ENCODE measurements around the gene KAZN.

KAZN gene

DNA sequence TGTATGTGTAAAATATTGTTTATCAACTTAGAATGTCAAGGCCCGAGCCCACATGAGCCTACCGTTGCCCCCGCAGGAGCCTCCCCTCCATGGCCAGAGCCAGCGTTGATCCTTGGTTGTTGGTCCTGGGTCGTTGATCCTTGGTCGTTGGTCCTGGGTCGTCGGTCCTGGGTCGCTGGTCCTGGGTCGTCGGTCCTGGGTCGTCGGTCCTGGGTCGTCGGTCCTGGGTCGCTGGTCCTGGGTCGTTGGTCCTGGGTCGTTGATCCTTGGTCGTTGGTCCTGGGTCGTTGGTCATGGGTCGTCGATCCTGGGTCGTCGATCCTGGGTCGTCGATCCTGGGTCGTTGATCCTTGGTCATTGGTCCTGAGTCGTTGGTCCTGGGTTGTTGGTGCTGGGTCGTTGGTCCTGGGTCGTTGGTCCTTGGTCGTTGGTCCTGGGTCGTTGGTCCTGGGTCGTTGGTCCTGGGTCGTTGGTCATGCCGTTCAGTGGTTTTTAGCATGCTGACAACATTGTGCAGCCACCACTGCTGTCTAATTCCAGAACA, 450.0 kb downstream of the KAZN start:
- no peak for DNase-seq

DNA sequence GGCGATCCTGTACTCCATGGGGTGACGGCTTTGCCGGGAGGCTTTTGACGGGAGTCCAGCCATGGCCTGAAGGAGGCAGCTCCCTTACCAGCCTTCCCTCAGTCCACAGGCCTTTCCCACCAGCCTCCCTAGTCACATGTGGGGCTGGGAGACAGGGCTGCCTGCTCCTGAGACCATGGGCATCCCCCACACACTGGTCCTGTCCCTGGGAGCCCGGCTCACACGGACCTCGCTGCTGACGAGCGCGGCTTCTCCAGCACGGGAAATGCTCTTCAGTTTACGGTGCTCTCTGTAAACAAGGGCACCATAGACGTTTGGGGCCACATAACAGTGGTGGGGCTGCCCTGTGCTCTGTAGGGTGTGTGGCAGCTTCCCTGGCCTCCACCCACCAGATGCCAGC, 450.6 kb downstream of the KAZN start:
- DNase-seq, result no peak

DNA sequence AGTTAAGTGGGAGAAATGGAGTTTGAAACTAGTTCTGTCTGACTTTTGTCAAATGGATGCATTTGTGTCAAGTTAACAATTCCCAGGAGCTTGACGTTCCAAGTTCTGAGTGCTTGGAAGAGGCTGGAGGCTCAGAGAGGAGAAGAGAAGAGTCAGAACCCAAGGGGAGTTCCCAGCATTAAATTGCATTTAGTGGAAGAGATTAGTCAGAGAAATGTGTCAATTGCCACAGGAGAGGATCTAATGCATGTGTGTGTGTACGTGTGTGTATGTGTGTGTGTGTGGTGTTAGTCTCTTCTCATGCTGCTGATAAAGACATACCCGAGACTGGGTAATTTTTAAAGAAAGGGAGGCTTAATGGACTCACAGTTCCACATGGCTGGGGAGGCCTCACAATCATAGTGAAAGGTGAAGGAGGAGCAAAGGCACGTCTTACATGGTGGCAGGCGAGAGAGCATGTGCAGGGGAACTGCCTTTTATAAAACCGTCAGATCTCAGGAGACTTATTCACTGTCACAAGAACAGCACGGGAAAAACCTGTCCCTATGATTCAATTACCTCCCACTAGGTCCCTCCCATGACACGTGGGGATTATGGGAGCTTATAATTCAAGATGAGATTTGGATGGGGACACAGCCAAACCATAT, 453.5 kb downstream of the KAZN start:
- DNase-seq, result no peak

DNA sequence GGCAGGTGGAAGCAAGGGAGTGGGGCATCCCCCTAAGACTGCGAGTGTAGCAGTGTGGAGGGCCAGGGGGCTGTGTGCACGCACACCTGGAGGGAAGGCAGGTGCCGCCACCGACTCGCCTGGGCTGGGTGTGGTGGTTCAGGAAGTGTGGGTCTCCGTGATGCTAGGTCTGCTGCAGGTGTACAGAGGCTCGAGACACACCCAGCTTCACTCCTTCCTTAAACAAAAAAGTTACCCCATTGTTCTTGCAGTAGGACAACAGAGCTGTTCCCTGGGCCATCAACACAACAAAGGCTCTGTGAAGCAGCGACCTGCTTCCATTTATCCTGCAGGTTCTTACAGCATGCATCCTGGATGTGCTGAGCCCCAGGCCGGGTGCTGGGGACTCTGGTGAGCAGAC, 454.7 kb downstream of the KAZN start:
- no peak for DNase-seq

DNA sequence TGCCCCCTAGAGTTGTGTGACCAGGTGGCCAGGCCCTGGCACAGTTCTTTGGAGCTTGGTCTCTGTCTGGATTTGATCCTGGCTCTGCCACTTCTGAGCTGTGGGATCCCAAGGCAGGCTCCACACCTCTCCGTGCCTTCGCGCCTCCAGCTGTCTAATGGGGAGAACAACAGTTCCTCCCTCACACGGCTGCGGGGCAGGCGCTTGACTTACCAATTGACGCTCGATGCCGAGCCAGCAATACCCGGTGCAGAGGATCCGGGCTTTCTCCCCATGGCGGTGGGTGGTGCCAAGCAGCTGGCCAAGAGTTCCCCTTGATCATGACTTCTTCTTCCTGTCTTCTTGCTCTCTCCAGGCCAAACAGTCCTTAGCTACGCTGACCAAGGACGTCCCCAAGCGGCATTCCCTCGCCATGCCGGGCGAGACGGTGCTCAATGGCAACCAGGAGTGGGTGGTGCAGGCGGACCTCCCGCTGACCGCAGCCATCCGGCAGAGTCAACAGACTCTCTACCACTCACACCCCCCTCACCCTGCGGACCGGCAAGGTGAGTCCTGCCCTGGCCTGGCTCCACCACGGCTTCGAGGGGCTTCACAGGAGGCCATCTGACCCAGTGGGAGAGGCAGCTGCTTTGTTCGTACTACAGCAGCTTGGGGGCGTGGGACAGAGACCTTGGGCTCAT, 457.4 kb downstream of the KAZN start:
- no peak for DNase-seq

DNA sequence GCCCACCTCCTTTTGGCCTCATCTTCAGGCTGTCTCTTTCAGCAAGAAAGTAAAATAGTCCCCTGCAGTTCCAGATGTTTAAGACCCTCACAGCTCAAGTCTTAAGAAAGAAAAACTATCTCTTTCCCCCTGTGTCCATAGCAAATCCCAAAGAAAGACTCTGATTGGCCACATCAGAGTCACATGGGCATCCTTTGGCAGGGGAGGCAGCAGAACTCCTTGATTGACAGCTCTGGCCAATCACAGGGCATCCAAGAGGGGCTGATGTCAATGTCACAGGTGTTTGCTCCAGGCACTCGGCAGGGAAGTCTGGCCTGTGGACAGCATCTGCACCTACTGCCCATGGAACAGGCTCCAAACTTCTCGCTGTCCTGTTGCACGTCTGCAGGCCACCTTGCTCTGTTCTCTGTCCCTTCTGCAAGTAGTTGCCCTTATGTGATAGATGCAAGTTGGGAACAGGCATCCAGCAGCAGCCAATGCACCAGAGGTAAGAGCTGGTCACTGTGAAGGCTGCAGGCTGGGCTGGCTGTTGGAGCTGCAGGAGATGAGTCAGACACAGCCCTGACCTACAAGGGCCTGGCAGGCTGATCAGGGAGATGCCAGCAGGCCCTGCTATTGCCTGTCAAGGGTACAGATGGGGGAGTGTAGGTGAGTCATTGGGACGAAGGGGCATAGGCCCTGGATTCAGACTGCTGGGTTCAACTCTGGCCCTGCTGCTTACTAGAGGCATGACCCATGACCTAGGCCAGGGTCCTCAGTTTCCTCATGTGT, 458.2 kb downstream of the KAZN start:
- no peak for DNase-seq

DNA sequence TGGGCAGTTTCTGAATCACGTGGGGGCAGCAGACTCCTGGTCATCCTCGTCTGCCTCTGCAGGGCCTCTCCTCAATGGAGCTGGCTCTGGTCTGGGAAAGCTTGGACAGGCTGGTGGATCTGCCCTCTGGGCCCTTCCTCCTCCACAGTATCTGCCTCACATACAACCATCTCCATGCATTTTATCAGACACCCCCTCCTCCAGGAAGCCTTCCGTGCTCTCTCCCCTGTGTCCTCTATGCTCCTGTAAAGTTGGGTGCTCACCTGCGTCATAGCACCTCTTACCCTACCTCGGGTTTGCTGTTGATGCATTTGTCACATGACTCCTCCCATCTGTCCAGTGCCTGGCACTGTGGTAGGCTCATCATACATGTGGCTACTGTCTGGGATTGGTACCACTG, 459.3 kb downstream of the KAZN start:
- DNase-seq, result no peak

DNA sequence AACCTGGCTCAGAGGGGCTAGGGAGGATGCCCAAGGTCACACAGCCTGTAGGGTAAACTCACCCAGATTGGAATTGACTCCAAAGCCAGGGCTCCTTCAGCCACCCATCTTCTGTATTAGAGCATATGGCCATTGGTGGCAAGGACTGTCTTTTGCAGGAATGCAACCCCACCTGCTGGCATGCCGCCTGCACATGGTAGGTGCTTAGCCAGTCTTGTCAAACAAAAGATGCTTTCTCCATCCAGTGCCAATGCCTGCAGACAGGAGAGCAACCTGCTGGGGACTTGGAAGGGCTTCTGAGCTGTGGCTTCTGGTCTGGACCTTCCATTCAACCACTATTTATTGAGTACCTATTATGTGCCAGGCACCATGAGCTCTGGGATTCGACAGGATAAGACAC, 459.8 kb downstream of the KAZN start:
- no peak for DNase-seq

DNA sequence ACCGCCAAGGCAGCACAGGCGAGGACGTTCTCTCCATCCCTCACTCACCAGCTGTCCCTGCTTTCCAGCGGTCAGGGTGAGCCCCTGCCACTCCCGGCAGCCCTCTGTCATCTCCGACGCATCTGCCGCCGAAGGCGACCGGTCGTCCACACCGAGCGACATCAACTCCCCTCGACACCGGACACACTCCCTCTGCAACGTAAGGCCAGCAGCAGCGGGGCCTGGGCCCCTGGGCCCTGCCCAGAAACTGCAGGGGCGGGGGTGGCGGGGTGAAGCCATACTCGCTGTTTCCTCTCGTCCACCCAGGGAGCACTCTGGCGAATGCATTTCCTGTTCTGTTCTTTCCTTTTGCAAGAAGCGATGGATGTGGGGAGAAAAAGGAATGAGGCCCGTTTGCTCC, 461.6 kb downstream of the KAZN start:
- DNase-seq, result no peak

DNA sequence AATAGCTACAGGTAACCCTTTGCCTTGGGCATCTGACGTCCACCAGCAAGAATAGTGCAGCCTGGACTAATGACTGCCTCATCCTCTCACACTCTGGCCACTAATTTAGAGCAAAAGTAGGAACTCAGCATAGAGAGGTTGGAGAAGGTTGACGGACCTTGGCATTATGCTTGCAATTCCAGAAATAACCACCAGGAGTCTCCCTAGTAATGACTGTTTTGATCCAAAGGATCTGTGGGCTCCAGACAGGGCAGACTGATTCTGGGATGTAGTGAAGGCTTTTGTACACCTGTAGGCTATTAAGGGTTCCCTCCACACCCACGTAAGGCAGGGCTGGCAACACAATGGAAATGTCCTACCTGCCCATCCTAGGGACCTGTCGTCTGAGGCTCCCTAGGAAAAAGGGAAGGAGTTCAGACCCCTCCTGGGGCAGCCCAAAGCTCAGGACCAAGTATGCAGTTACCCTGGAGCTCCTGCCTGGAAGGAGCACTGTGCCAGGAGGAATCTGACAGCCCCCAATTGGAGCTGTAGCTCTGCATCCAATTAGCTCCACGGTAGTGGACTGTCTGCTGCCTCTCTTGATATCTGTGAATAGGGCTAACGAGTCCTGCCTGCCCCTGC, 464.1 kb downstream of the KAZN start:
- DNase-seq, result no peak

DNA sequence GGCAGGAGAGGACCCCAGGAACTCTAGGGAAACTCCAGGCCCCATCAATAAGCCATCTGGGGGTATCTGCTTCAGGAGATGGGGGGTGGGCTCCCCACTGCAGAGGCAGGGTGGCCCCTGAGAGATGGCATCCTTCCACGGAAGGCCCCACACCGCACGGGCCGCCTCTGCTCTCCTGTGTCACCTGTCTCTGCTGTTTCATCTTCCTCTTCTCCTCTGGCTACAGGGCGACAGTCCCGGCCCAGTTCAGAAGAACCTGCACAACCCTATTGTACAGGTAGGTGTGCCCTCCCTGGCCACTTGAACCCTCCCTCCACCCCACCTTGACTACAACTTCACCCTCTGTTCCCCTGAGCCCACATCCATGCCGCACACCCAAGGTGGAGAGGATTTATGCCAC, 464.9 kb downstream of the KAZN start:
- no peak for DNase-seq

DNA sequence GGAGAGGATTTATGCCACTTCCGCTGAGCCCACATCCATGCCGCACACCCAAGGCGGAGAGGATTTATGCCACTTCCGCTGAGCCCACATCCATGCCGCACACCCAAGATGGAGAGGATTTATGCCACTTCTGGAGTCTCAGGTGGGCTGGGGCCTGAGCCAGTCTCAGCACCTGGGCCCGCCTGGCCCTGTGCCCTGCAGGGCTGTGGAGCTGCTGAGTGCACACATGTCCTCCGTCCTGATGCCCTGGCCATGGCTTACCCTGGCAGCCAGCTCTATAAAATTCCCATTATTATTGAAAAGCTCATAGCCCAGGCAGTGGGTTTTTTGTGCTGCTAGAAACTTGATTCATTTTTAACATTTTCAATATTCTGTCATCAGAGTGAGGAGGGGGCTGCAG, 465.3 kb downstream of the KAZN start:
- DNase-seq, result no peak

DNA sequence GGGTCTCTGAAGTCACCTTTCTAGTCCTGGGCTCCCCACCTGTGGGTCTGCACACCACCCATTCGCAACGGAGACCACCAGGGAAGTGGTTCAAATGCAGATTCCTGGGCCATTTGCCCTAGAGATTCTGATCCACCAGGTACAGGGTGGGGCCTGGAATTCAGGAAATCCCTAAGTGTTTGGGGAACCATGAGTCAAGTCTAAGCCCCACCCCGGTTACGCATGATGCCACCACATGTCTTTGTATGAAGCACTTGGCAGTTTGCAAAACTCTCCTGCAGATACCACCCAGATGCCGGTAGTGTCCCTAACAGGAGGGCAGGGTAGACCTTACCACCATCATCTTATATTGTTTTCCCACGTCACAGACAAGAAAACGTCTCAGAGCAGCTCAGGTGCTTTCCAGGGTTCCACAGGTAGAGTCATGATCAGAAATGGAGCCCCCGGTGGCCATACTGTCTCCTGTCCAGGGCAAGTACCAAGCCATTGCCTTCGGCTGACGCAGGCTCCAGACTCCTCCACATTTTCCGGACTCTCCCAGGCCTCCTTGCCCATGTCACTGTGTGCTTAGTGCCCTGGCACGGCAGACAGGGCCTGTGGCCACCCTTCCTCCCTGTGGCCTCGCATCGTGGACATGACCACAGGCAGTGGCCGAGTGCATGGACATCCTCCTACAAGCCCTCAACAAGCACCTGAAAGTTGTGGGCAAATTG, 465.9 kb downstream of the KAZN start:
- DNase-seq, result no peak

DNA sequence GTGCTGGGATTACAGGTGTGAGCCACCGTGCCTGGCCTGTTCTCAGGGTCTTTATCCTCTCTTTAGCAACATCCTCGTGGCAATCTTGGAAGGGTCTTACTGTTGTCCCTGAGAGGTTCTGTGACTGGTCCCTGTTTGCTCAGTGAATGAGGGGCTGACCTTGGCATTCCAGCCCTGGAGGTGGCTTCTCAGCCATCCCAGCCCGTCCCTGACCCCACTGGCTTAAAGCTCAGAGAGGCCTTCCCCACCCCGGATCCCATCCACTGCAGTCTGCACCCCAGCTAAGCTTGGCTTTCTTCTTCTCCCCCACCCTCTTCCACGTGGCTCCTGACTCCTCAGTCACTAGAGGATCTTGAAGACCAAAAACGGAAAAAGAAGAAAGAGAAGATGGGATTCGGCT, 466.8 kb downstream of the KAZN start:
- DNase-seq, result no peak

DNA sequence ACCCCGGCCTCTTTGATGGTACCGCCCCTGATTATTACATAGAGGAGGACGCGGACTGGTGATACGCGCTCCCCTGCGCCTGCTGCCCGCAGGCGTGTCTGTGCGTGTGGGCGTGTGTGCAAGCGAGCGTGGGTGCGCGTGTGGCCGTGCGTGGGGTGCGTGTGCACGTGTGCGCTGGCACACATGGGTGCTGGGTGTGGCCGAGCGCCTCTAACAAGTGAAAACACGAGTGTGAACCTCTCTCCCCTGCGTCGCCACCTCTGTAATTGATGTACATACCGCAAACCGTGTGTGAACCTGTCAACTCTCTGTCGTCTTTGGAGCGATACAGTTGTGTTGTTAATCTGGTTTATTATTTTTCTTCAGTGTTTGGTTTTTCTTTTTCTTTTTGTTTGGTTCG, 467.3 kb downstream of the KAZN start:
- no peak for DNase-seq

DNA sequence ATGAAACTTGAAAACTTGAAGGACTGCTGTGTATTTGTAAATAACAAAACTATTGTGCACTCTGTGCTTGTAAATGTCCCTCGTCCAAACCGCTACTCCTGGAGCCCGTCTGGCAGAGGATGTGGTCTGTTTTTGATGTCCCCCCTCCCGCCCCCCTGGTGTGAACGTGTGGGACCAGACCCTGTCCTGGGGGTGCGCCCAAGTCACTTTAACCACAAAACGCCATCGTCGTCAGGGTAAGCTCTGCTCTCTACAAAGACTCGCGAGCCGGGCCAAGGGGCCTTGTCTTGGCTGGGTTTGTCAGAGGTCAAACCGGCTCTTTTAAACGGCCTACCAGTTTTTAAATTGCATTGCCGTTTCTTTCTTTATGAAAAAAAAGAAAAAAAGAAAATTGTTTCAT, 467.7 kb downstream of the KAZN start:
- DNase-seq, result no peak

DNA sequence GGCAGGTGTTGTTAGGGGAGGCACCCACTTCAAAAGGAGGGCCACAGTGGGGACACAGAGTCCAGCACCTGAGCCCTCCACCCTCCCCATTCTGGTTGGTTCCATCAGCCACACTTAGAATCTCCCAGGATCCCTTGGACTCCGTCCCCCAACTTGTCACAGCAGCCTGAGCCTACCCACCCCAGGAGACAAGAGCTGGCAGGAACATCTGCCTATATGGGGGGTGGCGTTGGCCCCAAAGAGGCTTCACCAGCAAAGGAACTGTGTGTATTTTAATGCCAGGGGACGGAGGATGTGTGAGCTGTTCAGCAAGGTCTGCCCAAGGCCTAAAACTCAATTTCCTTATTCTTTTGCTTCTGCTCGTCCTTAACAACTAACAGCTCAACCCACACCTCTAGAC, 468.7 kb downstream of the KAZN start:
- no peak for DNase-seq

DNA sequence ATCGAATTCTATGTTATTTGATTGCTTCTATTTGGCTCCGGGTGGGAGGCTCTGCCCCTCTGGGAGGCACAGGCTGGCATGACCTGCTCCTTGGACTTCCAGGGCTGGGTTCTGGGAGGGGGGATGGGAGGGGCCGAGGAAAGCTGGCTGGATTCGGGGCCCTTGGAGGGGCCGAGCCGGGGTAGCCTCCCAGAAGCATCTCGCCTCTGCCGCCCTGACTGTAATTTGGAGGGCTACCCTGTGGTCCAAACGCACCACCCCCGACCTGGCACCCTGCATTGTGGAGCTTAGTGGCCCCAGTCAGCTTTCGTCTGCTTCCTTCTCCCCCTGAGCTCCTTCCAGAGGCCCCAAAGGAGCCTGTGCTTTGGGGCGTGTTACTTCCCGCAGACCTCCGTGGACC, 469.7 kb downstream of the KAZN start:
- DNase-seq, result no peak

DNA sequence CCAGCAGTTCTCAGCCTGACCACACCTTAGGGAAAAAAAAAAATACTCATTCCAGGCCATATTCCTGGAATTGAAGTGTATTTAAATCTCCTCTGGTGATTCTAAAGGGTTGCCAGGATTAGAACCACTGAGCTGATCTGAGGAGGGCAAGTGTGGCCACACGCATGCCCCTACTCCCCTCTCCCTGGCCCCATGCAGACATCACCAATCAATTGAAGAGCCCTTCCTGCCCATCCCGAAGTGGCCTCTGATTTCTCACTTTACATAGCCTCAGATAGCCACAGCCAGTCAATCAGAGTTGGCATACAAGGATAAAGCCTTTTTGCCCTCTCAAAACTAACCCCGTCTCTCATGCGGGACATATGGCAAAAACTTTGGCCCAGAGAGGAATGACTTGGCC, 470.5 kb downstream of the KAZN start:
- DNase-seq, result no peak

DNA sequence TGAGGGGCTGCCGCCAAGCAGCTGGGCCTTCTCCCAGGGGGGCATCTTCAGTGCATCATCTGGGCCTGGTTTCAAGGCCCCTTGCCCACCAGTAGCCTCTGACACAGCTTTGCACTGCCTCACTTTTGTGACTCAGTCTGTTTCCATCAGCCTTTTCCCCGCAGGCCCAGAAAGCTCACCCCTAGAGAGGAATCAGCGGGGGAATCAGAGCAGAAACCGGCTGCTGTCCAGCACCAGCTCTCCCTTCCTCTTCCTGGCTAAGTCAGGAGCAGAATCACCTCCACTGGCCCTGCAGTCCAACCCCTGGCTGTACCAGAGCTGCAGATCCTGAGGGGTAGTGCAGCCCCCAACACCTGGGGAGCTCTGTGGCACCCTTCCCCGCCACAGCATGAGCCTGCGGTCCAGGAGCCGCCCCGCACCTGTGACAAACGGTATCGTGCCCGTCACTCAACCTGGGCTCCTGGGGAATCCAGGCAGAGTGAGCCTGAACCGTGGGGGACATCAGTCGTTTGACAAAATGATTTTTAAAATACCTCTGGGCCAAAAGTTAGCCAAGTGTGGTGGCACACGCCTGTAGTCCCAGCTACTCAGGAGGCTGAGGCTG, 471.8 kb downstream of the KAZN start:
- no peak for DNase-seq

DNA sequence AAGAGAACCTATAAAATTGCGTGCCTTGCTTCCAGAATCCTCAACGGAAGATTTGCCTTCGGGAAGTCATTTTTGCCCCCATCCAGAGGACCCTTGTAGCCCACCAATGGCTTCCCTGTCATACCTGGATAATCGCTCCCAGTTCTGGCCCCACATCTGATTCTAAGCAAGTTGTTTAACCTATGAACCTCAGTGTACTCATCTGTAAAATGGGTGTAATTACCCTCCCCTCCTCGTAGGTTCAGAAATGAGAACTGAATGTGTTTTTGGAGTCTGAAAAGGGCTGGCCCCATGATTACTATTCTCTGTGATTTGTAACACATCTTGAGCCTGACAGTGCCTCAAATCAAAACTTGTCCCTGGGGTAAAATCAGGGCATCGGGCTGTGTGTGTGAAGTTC, 473.5 kb downstream of the KAZN start:
- DNase-seq, result no peak

DNA sequence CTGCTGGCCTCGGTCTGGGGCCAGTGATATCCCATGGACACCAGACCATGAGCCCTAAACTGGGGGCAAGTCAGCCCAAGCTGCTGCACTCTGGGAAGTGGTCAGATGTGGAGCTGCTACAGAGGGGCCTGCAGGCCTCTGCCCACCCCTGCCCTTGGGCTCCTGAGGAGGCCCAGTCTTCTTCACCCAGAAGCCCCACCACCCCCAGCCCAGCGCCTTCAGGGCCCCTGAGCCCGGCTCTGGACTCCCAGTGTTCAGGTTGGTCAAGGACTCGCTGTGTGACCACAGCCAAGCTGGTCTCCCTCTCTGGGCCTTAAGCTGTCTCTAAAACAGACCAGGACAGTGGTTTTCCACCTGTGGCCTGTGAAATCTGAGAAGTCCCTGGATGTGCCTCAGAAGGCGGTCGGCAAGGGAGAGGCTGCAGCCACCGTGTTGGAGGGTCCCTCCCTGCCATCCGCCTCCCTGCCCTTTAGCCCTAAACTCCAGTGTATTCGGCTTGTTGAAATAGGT, 475.4 kb downstream of the KAZN start:
- no peak for DNase-seq

Measured in fibroblast of upper back skin (primary cell).